HG03097 (cell line): Measurements from ENCODE around the gene RPS6KA2.
A peak's percentile ranks its signal among the peaks of the same experiment; 100 is the strongest.
"Not testable (repeated sequence)": the region's sequence is repeated elsewhere in the genome, so short reads cannot be mapped to it uniquely, and the experiment has no call there.

ENCODE experiments used
- ATAC-seq: cut with Tn5 transposase; IDR thresholded peaks from one replicate; pipeline ENCODE4 v1.9.1; 2021; ENCODE audit not compliant: unreplicated experiment, low FRiP score

Gene RPS6KA2

DNA sequence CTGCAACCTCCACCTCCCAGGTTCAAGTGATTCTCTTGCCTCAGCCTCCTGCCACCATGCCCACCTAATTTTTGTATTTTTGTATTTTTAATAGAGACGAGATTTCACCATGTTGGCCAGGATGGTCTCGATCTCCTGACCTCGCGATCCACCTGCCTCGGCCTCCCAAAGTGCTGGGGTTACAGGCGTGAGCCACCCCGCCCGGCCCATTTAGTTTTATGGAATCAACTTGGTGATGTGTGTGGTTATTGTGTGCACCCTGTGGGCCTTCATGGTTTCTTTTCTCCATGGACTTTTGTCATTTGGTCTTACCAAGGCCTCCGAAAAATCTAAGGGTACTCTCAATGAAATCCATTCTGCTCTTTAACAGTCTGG, 88.1 kb downstream of the RPS6KA2 start:
- not testable (repeated sequence) for ATAC-seq

GRCh38 chr6:166538297-166539010, 88.6 kb downstream of the RPS6KA2 start:
- no peak for ATAC-seq

DNA sequence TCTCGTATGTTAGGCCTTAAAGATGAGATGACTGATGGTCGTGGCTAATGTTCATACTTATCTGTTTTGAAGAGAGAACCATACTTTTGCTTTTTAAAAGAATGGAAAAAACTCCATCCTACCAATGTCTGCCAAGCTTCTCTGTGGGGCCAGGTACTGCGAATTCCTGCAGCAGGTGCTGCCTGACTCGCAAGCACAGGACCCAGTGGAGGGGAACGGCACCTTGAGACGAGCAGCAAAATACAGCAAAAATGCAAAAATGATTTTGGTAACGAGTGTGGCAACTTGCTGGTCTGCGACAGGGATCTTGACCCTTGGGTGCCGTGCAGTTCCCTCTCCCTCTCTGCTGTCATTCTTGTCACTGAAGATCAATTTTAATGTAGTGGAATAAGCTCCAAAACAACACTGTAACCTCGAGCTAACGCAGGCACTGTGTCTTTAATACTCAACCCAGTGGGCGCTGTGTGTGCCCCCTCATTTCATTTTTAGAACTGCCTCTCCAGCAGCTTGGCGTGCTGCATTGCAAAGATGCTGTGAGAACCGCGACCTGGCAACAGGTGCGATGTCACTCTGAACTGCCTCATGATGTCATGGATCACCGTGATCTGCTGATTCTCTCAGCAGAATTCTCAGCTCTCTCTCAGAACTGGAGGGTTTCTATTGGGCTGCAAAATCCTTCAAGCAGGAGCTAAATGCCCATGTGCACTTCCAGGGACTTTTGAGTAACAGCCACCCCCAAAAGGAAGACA, 92.2 kb downstream of the RPS6KA2 start:
- no peak for ATAC-seq

DNA sequence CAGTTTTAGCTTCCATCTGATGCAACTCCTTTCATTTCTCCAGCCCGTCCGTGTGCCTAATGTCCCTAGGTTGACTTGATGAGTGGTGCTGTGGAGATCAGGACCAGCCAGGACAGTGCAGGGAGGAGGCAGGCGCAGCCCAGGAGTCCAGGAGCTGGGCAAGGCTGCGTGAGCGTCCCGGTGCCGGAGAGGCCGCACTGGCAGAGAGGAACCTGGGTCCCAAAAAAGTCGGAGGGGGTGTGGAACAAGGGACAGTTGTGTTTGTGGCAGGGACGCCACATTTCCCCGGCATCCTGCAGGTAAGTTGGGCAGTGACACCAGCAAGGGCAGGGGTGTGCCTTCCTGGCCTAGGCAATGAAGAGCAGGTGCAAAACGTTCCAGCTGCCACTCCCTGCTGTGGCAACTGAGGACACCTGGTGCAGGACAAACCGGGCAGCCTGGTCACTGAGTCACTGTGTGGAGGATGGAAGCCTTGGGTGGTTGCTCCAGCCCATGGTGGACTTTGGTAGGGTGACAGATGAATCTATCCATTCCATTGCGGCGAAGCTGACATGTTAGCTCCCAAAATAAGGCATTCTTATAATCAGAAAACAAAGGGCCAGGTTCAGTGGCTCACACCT, 93.7 kb downstream of the RPS6KA2 start:
- no peak for ATAC-seq

- no peak for ATAC-seq
Observed at GRCh38 chr6:166532302-166532701, 94.7 kb downstream of the RPS6KA2 start.

DNA sequence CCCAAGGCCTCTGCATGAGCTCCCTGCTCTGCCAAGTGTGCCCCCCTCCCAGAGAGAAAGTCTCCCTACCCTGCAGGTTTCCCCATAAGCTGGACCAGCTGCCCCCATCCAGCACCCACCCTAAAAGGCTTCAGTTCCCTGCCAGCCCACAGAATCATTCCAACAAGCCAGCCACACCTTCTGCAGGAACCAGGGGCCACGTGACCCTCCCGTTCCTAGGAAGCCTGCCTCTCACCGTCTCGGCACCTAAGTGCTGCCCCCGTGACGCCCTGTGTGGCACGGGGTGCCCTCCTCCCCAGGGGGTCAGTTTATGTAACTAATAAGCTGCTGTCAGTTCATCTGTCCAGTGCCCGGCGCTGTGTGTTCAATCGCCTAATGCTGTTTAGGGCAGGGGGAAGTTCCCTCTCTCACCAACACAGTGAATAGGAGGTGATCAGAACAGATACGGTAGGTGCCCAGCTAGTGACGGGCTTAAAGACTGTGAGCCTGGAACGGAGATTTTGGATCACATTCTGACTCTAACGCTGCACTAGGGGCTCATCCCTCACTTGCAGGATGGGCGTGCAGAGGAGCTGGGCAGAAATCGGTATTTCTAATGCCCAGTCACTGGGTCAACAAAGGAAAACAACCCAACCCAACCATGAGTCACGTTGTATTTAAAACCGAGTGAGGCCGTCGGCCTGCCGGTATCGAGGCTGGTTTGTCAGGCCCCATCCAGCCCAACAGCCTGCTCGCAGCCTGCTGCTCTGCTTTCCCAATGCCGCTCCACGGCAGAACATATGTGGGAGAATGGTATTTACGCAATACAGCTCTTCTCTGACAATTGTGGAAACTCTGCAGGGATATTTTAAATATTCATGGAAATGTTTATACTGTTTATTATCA, 96.6 kb downstream of the RPS6KA2 start:
- ATAC-seq, result no peak

DNA sequence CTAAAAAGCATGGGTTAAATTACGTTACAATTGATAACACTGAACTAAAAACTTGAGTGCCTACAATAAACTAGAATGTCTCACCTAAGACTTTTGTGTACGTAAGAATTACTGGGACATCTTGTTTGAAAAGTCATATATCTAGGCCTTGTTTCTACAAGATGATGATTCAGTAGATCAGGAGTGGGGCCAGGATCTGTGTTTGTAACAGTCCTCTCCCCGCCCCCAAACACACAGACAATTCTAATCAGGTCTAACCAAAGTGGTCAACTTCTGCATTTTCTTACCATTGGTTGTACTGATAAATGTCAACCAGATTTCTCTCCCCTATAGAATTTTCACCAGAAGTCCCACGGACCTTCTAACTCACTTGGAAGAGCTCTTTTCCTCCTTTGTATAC, 97.5 kb downstream of the RPS6KA2 start:
- ATAC-seq, result no peak

- not testable (repeated sequence) for ATAC-seq
Observed at GRCh38 chr6:166529058-166529457, 98.0 kb downstream of the RPS6KA2 start.

DNA sequence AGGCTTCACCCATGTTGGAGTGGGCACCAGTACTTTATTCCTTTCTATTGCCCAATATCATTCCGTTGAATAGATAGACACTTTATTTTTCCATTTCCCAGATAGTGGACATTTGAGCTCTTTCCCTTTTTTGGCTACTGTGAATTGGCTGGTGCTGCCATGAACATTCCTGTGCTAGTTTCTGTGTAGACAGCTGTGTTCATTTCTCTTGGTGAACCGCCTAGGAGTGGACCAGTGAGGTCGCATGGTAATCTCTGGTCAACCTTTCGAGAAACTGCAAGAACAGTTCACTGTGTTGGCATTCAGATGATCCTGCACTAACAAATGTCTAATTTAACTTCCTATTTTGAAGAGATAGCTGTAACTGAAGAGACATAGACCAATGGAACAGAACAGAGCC, 99.2 kb downstream of the RPS6KA2 start:
- no peak for ATAC-seq

- no peak for ATAC-seq
Observed at GRCh38 chr6:166526937-166527336, 100.1 kb downstream of the RPS6KA2 start.

DNA sequence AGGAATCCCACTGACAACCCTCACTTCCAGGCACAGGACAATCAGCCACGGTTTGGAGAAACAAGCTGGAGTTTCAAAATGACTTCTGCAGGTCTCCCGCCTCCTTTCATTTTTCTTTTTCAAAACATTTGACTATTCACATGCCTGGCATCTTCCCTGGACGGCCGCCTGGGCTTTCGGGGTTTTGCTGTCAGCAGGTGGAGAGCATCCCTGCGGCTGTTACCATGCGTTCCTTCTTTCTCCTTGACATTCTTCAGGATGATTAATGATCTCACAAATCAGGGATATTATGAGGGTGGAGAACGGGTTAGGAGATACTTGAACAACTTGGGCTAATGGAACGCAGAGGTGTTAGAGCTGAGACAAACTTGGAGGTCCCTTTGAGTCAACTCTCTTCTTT, 101.5 kb downstream of the RPS6KA2 start:
- ATAC-seq, result no peak

GRCh38 chr6:166523782-166524559, 103.1 kb downstream of the RPS6KA2 start:
- ATAC-seq, result no peak

- ATAC-seq, result no peak
Observed at GRCh38 chr6:166520905-166521834, 105.9 kb downstream of the RPS6KA2 start.

GRCh38 chr6:166516251-166516884, 110.7 kb downstream of the RPS6KA2 start:
- ATAC-seq, result no peak

- no peak for ATAC-seq
Observed at GRCh38 chr6:166515072-166515810, 111.8 kb downstream of the RPS6KA2 start.

- no peak for ATAC-seq
Observed at GRCh38 chr6:166514196-166514595, 112.9 kb downstream of the RPS6KA2 start.

DNA sequence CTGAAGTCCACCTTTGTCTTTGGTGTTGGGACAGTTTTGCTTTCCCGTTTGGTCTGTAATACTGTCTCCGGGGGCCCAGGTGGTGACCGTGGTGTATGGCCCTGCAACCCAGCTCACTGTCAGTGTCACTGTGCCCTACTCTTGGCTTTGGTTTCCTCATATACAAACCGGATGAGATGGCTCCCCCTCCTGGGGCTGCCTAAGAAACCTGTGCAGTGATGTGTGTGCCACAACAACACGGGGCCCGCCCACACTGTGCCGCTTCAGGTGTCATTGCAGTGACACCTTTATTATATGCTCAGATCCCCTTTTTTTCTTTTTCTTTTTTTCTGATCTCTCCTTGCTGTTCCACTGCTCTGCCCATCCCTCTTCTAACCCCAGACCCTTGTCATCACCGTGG, 114.5 kb downstream of the RPS6KA2 start:
- peak; percentile 72 for ATAC-seq

DNA sequence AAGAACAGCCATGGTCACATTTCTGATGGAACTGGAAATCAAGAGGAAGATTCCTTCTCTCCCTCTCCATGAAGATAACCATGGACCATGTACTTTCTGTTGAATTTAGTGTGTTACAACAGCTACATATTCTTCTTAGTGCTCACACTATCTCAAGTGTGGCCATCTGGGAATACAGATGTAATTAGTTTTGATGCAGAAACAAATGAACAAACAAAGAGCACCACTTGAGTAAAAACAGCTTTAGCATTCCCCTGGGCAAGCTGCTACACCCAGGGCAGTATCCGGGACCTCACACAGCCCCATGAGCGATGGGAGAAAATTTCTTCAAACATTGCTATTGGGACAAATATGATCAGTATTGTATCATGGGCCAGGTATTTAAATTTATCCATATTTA, 115.7 kb downstream of the RPS6KA2 start:
- ATAC-seq, result no peak
